Activated naive CD8-positive, alpha-beta T cell treated with anti-CD3 and anti-CD28 coated beads, Interleukin-2, amount 10 ng/mL, durations not matched to agents 7 days and 5 days (primary cell): ENCODE results near the gene RNF220. TPM values are rescaled to one million over a fixed set of nuclear protein-coding genes. Genes with fewer than 3 reads are reported as not detected.

Experiments used
- ATAC-seq: fragments of 150-1000 bp; cut with Tn5 transposase; one replicate; pipeline ENCODE4 v1.10.0; 2021; ENCODE audit warnings: low read depth, moderate library complexity
- POLR2A ChIA-PET: fragments of 350-600 bp; sonication (Branson Sonifier 250); formaldehyde crosslinking; loops from one replicate; lab custom pipeline; 2021; ENCODE audit warnings: antibody characterized with exemption; lab: Charles Lee
- DNase-seq: peaks from one replicate; pipeline ENCODE4 v3.0.0; 2021
- H3K27ac Mint-ChIP-seq: one replicate; pipeline ENCODE4 v1.8.0; 2022; ENCODE audit warnings: mild to moderate bottlenecking, mixed read lengths
- H3K27me3 Mint-ChIP-seq: one replicate; pipeline ENCODE4 v1.8.0; 2022; ENCODE audit warnings: mild to moderate bottlenecking, moderate library complexity, mixed read lengths
- H3K36me3 Mint-ChIP-seq: one replicate; pipeline ENCODE4 v1.8.0; 2021; ENCODE audit warnings: mild to moderate bottlenecking, mixed read lengths
- H3K4me1 Mint-ChIP-seq: one replicate; pipeline ENCODE4 v1.8.0; 2021; ENCODE audit warnings: mixed read lengths
- H3K4me3 Mint-ChIP-seq: one replicate; pipeline ENCODE4 v1.8.0; 2022; ENCODE audit warnings: mild to moderate bottlenecking, moderate library complexity, mixed read lengths
- H3K9me3 Mint-ChIP-seq: one replicate; pipeline ENCODE4 v1.8.0; 2021; ENCODE audit warnings: mixed read lengths
- total RNA-seq, 2 experiments: library from RNA; stranded (reverse); gene quantifications; one replicate each; pipeline ENCODE4 v1.2.3, GENCODE V29; 2021

RNF220 gene
- total RNA-seq, 2 experiments from 2014 or later, result 91.3 to 94.4 TPM

GRCh38 chr1:44575396-44575795 lies 170.3 kb downstream of the RNF220 start:
- DNase-seq, result no peak
- Mint-ChIP-seq H3K9me3 (no peaks in the 10 kb centered on the region), H3K27ac (no peak overlapping the region), H3K4me3 (no peak overlapping the region), H3K36me3 (no peaks in the 10 kb centered on the region), H3K27me3 (peaks cover 17% of the 10 kb centered on the region), H3K4me1 (no peaks in the 10 kb centered on the region)
- no peak for ATAC-seq
- POLR2A ChIA-PET, result no interaction called here

- no peak overlapping the region for H3K4me3 Mint-ChIP-seq
- POLR2A ChIA-PET, result no interaction called here
- no peaks in the 10 kb centered on the region for H3K4me1 Mint-ChIP-seq
- DNase-seq (no peak), ATAC-seq (no peak)
- no peaks in the 10 kb centered on the region for H3K9me3 Mint-ChIP-seq
- peaks cover 14% of the 10 kb centered on the region for H3K27me3 Mint-ChIP-seq
- H3K27ac Mint-ChIP-seq, result no peak overlapping the region
- H3K36me3 Mint-ChIP-seq, result no peaks in the 10 kb centered on the region
These were observed 171.5 kb downstream of the RNF220 start for GRCh38 chr1:44576456-44577150.

- Mint-ChIP-seq H3K27ac (no peak overlapping the region), H3K4me3 (no peak overlapping the region), H3K4me1 (no peaks in the 10 kb centered on the region), H3K9me3 (no peaks in the 10 kb centered on the region), H3K36me3 (no peaks in the 10 kb centered on the region), H3K27me3 (peaks cover 7% of the 10 kb centered on the region)
- POLR2A ChIA-PET, result no interaction called here
- DNase-seq (no peak), ATAC-seq (no peak)
These were observed 176.2 kb downstream of the RNF220 start for GRCh38 chr1:44581205-44581604.

- POLR2A ChIA-PET, result no interaction called here
- ATAC-seq (no peak), DNase-seq (no peak)
- Mint-ChIP-seq H3K36me3 (no peaks in the 10 kb centered on the region), H3K27ac (no peak overlapping the region), H3K27me3 (peaks cover 2% of the 10 kb centered on the region), H3K9me3 (no peaks in the 10 kb centered on the region), H3K4me3 (no peak overlapping the region), H3K4me1 (no peaks in the 10 kb centered on the region)
These were observed 179.1 kb downstream of the RNF220 start for GRCh38 chr1:44584167-44584566.

- ATAC-seq (no peak), DNase-seq (no peak)
- Mint-ChIP-seq H3K27me3 (peaks cover 2% of the 10 kb centered on the region), H3K4me1 (no peaks in the 10 kb centered on the region), H3K36me3 (no peaks in the 10 kb centered on the region), H3K4me3 (no peak overlapping the region), H3K27ac (no peak overlapping the region), H3K9me3 (no peaks in the 10 kb centered on the region)
- POLR2A ChIA-PET, result no interaction called here
These were observed 180.4 kb downstream of the RNF220 start for GRCh38 chr1:44585315-44585920.

- H3K9me3 Mint-ChIP-seq, result no peaks in the 10 kb centered on the region
These were observed 182.9 kb downstream of the RNF220 start for GRCh38 chr1:44587796-44588460.

GRCh38 chr1:44588551-44589210 lies 183.6 kb downstream of the RNF220 start:
- Mint-ChIP-seq H3K9me3 (no peaks in the 10 kb centered on the region), H3K27ac (no peak overlapping the region), H3K36me3 (no peaks in the 10 kb centered on the region), H3K4me3 (no peak overlapping the region), H3K27me3 (peaks cover 2% of the 10 kb centered on the region), H3K4me1 (peaks cover 2% of the 10 kb centered on the region)
- DNase-seq (no peak), ATAC-seq (no peak)
- POLR2A ChIA-PET, result no interaction called here

More at GRCh38 chr1:44587796-44588460, 182.9 kb downstream of the RNF220 start:
- Mint-ChIP-seq H3K4me3 (no peak overlapping the region), H3K27ac (no peak overlapping the region), H3K36me3 (no peaks in the 10 kb centered on the region), H3K4me1 (peaks cover 2% of the 10 kb centered on the region), H3K27me3 (peaks cover 3% of the 10 kb centered on the region)
- no peak for ATAC-seq
- POLR2A ChIA-PET, result no interaction called here
- DNase-seq, result no peak

- H3K27ac Mint-ChIP-seq, result no peak overlapping the region
- H3K9me3 Mint-ChIP-seq, result no peaks in the 10 kb centered on the region
- H3K4me3 Mint-ChIP-seq, result no peak overlapping the region
- DNase-seq, result no peak
- H3K36me3 Mint-ChIP-seq, result no peaks in the 10 kb centered on the region
- POLR2A ChIA-PET, result no interaction called here
- ATAC-seq, result no peak
- H3K4me1 Mint-ChIP-seq, result peaks cover 2% of the 10 kb centered on the region
- H3K27me3 Mint-ChIP-seq, result peaks cover 2% of the 10 kb centered on the region
These were observed 185.4 kb downstream of the RNF220 start for GRCh38 chr1:44590475-44590874.

- POLR2A ChIA-PET, result no interaction called here
- no peak for ATAC-seq
These were observed 186.3 kb downstream of the RNF220 start for GRCh38 chr1:44591381-44591780.

GRCh38 chr1:44592208-44593145 lies 187.4 kb downstream of the RNF220 start:
- H3K4me3 Mint-ChIP-seq, result no peak overlapping the region
- no peak overlapping the region for H3K27ac Mint-ChIP-seq
- peaks cover 2% of the 10 kb centered on the region for H3K4me1 Mint-ChIP-seq
- no peaks in the 10 kb centered on the region for H3K36me3 Mint-ChIP-seq
- POLR2A ChIA-PET, result no interaction called here
- ATAC-seq, result no peak
- DNase-seq, result no peak
- no peaks in the 10 kb centered on the region for H3K9me3 Mint-ChIP-seq
- H3K27me3 Mint-ChIP-seq, result peaks cover 2% of the 10 kb centered on the region

More at GRCh38 chr1:44591381-44591780, 186.3 kb downstream of the RNF220 start:
- DNase-seq, result no peak
- peaks cover 2% of the 10 kb centered on the region for H3K27me3 Mint-ChIP-seq
- no peak overlapping the region for H3K4me3 Mint-ChIP-seq
- H3K36me3 Mint-ChIP-seq, result no peaks in the 10 kb centered on the region
- H3K9me3 Mint-ChIP-seq, result no peaks in the 10 kb centered on the region
- H3K4me1 Mint-ChIP-seq, result peaks cover 2% of the 10 kb centered on the region
- no peak overlapping the region for H3K27ac Mint-ChIP-seq

GRCh38 chr1:44594353-44594752 lies 189.3 kb downstream of the RNF220 start:
- H3K4me1 Mint-ChIP-seq, result peaks cover 2% of the 10 kb centered on the region
- ATAC-seq (no peak), DNase-seq (no peak)
- H3K9me3 Mint-ChIP-seq, result no peaks in the 10 kb centered on the region
- POLR2A ChIA-PET, result interaction anchor here (0.8 kb wide), 1 partner anchor 37 kb away, joined by 3 read pairs; no protein-coding TSS in a partner anchor
- no peak overlapping the region for H3K27ac Mint-ChIP-seq
- H3K27me3 Mint-ChIP-seq, result peaks cover 4% of the 10 kb centered on the region
- H3K4me3 Mint-ChIP-seq, result no peak overlapping the region
- H3K36me3 Mint-ChIP-seq, result no peaks in the 10 kb centered on the region

GRCh38 chr1:44594871-44595735 lies 190.0 kb downstream of the RNF220 start:
- DNase-seq (peak; percentile 86), ATAC-seq (peak; percentile 95)
- peaks cover 4% of the 10 kb centered on the region for H3K27me3 Mint-ChIP-seq
- no peaks in the 10 kb centered on the region for H3K9me3 Mint-ChIP-seq
- H3K36me3 Mint-ChIP-seq, result no peaks in the 10 kb centered on the region
- H3K27ac Mint-ChIP-seq, result no peak overlapping the region
- H3K4me1 Mint-ChIP-seq, result peaks cover 2% of the 10 kb centered on the region
- H3K4me3 Mint-ChIP-seq, result no peak overlapping the region
- POLR2A ChIA-PET, result interaction anchor here (0.8 kb wide), 1 partner anchor 36 kb away, joined by 3 read pairs; no protein-coding TSS in a partner anchor
